GM12801 (cell line): ENCODE results near the gene MYO10.

ENCODE experiments used
- CTCF ChIP-seq: IDR thresholded peaks from one replicate; pipeline ENCODE4 v1.5.1; 2011; ENCODE audit warnings: control low read depth; ENCODE audit not compliant: insufficient read length; ENCODE audit errors: extremely low read depth

Gene MYO10

GRCh38 chr5:16659536-16659935 is 276.6 kb downstream of the MYO10 start:
- TF ChIP-seq CTCF, result no peak

- TF ChIP-seq CTCF, result no peak
These were observed 279.4 kb downstream of the MYO10 start for GRCh38 chr5:16656561-16657191.

- TF ChIP-seq CTCF, result no peak
These were observed 281.3 kb downstream of the MYO10 start for GRCh38 chr5:16654647-16655334.

- no peak for TF ChIP-seq CTCF
These were observed 291.7 kb downstream of the MYO10 start for GRCh38 chr5:16644301-16644889.

- no peak for TF ChIP-seq CTCF
These were observed 293.2 kb downstream of the MYO10 start for GRCh38 chr5:16642867-16643266.

- TF ChIP-seq CTCF, result no peak
These were observed 296.9 kb downstream of the MYO10 start for GRCh38 chr5:16639206-16639605.

- no peak for TF ChIP-seq CTCF
These were observed 307.7 kb downstream of the MYO10 start for GRCh38 chr5:16628376-16628775.
